GM12801 (cell line): Measurements from ENCODE around the gene IGFBPL1.

Experiments used
- CTCF ChIP-seq: IDR thresholded peaks from one replicate; pipeline ENCODE4 v1.5.1; 2011; ENCODE audit warnings: control low read depth; ENCODE audit not compliant: insufficient read length; ENCODE audit errors: extremely low read depth

The IGFBPL1 gene

DNA sequence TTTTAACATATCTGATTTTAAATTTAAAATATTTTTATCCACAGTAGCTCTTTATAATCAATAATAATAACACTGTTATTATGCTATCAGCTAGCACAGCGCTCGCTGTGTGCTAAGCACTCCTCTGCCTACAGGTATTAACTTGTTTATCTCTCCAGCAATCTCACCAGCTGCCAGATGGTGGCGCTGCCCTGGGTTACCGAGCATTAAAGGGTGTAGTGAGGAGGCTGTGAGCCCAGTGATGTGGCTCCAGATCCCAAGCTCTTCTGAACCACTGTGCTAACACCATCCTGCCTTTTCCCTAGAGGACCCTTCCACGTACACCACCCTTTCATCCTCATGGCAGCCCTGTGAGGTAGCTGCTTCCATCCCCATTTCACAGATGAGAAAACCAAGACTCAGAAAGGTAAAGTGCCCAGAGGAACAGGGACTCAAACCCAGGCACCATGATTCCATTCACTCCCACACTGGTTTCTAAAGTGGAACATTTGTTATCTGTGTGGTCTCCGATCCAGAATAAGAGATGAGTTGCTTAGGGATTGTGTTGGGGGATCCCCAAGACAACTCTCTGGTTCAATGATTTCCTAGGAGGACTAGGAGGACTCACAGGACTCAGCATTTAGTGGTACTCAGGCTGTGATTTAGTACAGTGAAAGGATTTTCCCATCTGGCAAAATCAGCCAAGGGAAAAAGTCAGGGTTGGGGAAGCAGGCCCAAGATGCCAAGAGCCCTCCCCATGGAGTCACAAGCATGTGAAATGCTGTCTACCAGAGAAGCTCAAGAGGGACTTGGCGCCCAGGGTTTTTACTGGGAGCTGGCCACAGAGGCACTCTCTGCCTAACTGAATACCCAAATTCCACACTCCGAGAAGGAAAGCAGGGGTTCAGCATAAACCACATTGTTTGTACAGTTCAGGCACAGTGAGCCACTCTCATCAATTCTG lies 7.0 kb downstream of the IGFBPL1 start:
- no peak for TF ChIP-seq CTCF

DNA sequence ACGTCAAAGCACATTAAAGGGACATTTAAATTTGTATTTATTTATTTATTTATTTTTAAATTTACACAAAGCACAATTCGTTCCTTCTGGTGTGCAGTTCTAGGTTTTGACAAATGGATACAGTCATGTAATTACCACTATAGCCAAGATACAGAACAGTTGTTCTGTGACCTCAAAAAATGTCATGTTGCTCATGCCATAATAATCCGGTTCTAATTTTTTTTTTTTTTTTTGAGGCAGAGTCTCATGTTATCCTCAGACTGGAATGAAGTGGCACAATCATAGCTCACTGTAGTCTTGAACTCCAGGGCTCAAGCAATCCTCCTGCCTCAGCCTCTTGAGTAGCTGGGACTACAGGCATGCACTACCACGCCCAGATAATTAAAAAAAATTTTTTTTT lies 7.8 kb downstream of the IGFBPL1 start:
- no peak for TF ChIP-seq CTCF

GRCh38 chr9:38415856-38416255 lies 8.4 kb downstream of the IGFBPL1 start:
- TF ChIP-seq CTCF, result no peak

- no peak for TF ChIP-seq CTCF
Observed at GRCh38 chr9:38414040-38414723, 10.1 kb downstream of the IGFBPL1 start.

GRCh38 chr9:38413283-38413682 lies 11.0 kb downstream of the IGFBPL1 start:
- no peak for TF ChIP-seq CTCF

DNA sequence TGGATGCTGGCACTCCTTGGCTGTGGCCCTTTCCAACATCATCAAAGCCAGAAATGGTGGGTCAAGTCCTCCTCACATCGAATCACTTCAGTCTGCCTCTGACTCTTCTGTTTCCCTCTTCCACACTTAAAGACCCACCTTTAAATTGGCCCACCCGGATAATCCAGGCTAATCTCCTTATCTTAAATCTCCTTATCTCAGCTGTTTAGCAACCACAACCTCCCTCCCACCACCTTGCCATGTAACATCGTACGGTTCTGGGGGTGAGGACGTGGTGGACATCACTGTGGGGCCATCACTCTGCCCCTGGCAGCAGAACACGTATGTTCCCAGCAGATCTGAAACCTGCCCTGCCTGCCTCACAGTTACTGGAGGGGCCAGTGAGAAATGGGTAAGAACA lies 11.5 kb downstream of the IGFBPL1 start:
- no peak for TF ChIP-seq CTCF

DNA sequence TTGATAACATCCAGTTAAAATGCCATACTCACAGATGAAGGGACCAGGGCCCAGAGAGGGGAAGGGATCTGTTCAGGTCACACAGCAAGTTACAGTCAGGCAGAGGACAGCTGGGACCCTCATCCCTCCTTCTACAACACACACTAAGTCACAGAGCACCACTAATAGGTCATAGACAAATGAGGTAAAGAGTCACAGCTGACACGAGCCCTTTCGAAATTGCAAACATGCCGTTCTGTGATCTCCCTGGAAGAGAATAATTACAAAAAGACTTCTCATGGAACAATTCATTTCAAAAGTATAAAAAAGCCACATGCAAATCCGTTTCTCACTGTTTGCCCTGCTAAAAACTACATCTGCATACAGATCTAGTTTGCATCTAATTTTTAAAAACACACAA lies 15.5 kb downstream of the IGFBPL1 start:
- TF ChIP-seq CTCF, result no peak
